ENCODE results near the gene BPI.

GRCh38 chr20:38283236-38283635 lies 20.7 kb upstream of the BPI start:
- TF ChIP-seq EZH2phosphoT487 (IDR thresholded peaks at IDR 0.05; ENCODE audit: low read depth) (no peak), CTCF (IDR thresholded peaks at IDR 0.05; ENCODE audit: low read depth, low read length) (no peak)
